GM18508 (cell line): Measurements from ENCODE around the gene UBL4B.

ENCODE experiments used
- ATAC-seq: cut with Tn5 transposase; IDR thresholded peaks from one replicate; pipeline ENCODE4 v1.9.1; 2021; ENCODE audit warnings: moderate number of reproducible peaks; ENCODE audit not compliant: insufficient read depth, unreplicated experiment

Gene UBL4B

DNA sequence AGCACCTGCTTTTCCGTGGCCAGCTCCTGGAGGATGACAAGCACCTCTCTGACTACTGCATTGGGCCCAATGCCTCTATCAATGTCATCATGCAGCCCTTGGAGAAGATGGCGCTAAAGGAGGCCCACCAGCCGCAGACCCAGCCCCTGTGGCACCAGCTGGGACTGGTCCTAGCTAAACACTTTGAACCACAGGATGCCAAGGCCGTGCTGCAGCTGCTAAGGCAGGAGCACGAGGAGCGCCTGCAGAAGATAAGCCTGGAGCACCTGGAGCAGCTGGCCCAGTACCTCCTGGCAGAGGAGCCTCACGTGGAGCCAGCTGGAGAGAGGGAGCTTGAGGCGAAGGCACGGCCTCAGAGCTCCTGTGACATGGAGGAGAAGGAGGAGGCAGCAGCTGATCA, 413 bp downstream of the UBL4B start:
- no peak for ATAC-seq

DNA sequence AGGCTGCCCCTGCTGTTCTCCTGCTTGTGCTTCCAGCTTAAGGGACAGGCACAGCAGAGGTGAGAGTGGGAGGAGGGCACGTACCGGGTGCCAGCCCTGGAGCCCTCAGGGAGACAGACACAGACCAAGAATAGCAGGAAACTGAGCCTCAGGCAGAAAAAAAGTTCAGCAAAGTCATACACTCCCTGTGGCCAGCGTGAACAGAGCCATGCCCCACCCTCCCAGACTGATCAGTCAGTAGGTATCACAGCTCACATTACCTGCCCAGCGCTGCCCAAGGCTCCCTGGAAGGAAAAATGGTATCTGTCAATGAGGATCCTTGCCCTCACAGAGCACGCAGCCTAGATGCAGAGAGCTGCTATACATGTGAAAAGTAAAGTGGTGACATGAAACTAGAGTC, 1.3 kb downstream of the UBL4B start:
- no peak for ATAC-seq

DNA sequence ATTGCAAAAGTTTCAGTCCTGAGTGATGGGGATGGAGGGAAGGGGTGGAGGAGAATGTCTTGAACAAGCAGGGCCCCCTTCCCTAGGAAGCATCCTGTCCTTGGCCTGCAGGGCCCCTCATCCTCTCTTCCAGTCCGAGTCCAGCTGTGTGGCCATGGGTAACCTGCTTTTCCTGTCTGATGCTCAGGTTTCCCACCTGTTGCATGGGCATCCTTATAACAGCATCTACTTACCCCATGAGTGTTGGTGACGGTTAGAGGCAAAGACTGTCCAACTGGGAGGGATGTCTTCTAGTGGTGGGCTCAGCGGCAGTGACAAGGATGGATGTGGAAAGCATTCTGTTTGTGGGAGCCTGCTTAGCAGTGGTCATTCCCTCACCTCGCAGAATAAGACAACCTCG, 1.9 kb downstream of the UBL4B start:
- ATAC-seq = no peak

DNA sequence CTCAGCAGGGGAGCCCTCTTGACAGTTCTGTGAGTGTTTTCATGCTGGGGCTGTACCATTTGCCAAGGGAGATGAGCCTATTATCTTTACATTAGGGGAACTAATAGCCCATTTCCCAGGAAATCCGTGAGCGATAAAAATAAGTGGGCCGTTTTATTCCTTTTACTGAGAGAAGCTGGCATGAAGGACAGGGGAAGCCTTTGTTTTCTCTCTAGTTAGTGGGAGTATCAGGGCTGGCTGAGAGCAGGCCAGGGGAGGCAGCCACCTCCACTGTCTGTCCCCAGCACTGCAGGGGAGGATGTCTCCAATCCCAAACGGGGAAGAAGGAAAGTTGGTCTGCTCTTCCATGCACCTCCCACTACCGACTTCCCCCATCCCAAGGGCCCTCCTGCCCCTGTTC, 2.5 kb downstream of the UBL4B start:
- ATAC-seq = no peak

DNA sequence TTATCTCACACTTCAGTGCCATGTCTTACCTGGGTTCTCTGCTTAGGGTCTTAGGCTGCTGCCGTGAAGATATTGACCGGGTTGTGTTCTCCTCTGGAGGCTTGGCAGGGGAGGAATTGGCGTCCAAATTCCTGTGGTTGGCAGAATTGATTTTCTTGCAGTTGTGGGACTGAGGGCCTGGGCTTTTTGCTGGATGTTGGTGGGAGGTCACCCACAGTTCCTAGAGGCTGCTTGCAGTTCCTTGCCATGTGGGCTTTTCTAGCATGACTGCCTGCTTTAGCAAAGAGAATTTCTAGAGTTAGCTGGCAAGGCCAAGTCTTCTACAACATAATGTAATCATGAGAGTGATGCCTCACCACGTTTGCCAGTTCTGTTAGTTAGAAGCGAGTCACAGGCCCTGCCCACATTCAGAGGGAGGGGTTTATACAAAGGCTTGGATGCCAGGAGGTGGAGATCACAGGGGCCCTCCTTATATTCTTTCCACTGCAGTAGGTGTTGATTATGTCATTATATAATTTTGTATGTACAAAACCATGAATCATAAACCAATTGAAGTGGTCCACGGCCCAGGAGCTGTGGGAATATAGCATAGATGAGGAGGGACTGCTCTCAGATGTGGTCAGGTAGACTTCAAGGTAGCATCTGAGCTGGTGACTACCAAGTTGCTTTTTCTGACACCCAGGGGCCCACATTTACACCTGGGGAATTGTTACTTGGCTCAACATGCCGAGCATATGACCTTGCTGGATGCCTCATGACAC, 6.6 kb downstream of the UBL4B start:
- no peak for ATAC-seq

DNA sequence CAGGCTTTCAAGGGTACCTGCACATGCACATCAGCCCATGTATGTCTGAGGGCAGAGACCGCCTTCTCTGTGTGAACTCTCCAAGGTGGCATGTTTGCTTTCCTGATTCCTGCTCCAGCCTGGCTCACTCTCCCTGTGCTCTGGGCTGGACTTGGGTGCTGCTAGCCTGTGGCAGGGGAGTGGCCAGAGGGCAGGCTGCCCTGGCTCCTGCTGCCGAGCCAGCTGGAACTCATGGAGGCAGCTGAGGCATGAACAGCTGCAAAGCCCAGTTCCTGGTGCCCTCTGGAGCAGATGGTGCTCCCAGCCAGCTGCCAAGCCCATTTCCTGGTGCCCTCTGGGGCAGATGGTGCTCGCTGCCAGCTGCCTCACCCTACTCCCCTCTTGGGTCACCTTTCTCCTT, 7.6 kb downstream of the UBL4B start:
- ATAC-seq = no peak

DNA sequence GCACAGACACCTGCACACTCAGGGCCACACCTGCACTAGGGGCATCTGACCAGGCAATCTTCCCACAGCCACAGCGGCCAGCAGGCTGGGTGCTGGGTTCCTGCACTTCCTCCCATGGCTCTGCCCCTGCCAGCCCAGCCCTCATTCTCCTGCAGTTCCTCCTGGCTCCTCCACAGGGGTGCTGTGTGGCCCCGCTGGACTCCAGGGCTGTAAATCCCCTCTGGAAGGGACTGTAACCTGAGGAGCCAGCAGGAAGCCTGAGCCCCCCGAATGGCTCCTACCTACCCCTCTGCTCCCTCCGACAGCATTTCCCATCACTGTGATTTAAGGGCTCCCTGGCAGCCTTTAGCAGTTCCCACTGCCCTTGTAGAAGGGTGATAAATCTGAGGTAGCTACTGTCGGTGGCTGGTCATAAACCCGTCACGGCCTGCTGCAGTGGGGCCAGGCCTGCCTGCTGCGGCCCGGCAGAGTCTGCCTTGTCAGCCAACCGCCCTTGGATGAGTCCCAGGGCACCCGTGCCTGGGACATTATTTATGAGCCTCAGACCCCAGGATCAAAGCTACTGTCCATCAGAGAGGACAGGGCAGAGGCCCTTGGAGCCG, 8.8 kb downstream of the UBL4B start:
- ATAC-seq = no peak

DNA sequence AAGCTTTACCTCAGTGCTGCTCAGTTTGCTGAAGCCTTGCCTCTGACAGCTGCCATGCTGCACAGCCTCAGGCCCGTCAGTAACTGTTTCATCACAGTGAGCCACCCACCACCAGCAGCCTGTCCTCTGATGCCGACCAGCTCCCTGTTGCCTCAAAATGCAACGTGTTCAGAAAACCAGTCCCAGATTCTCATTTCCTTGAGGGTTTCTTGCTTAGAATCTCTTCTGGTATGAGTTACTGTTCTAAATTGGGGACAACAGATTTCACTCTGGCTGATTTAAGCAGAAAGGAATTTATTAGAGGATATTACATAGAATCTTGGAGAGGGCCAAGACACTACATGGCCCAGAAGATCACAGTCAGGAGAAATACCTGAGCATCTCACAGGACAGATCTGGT, 11.0 kb downstream of the UBL4B start:
- no peak for ATAC-seq

DNA sequence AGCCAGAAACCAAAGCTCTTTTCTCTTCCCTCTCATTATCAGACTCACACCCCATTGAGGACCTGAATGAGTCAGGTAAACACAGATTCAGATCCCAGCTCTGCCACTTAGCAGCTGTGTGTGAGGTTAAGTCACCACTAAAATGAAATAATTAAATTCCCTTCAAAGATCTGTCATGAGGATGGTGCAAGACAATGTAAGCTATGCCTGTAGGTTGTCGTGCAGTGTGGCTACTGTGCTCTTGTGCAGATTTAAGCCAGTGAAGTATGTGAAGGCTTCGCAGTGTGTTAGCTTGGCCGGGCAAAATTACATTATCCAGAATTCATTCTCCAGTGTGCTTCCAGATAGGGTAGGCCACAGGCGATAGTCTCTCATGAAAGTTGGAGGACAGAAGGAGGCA, 13.6 kb downstream of the UBL4B start:
- no peak for ATAC-seq

DNA sequence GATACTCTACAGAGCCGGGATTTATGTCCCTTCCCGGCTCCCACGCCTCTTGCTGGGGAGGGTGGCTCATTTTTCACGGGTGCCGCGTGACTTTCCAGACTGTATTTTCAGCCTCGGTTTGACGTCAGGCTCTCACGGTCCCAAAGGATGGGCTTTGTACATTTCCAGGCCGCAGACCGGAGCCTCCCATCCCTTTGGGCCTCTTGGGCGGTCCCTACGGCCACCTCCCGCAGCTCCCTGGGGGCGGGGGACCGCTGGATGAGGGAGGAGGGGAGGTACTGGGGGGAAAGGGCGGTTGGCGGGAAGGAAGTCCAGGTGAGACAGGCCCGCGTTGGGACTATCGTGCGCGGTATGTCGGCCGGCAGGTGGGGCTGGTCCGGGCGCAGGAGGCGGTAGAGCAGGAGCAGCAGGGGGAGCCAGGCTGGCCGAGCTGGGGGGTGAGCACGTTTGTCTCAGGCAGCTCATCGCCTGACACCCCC, 17.9 kb downstream of the UBL4B start:
- ATAC-seq = no peak

DNA sequence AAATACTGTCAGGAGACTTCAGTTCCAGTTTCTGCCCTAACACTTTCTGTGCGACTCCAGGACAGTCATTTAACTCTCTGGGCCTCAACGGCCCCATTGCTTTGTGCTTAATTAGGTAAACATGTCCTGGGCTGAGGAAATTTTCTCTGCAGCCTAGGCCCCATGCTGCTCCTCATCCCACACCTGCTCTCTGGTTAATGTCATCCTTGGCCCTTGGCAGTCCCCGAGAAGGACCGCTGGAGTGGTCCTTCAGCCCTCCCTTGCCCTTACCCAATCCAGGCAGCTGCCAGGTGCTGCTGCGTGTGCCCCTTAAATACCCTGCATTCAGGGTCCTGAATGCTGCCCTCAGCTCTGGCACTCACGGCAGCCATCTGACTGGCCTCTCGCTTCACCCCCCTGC, 18.7 kb downstream of the UBL4B start:
- no peak for ATAC-seq

DNA sequence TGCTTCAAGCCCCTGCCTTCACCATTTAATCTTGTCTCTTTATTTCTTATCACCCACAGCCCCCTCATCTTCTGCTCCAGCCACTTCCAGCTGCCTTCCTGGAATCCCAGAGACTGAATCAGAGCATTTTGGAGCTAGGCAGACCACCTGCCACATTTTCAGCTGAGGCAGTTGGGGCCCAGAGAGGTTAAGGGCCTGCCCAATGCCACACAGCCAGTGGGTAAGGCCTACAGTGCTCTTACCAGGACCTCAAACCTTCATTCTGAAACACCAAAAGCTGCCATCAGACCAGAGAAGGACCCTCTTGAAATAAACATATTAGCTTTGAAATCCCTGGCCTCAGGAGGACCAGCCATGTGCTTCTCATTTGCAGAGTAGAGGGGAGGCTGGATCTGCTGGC, 20.4 kb downstream of the UBL4B start:
- ATAC-seq = no peak

DNA sequence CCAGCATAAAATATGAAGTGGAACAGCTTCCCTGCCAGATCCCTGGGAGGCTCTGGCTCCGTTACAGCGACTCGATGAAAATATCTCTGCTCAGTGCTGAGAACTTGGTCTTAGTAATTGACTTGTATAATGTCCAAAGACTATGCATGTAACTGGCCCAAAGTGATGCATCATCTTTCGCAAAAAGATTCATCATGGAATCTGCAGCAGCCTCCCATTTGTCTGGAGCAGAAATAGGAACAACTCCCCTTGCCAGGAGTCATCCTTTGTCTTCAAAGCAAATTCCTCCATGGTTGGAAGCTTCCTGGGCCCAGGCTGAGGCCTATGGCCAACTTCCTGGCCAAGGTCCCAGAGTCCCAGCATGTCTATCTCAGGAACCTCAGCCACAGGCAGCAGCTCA, 21.2 kb downstream of the UBL4B start:
- no peak for ATAC-seq

DNA sequence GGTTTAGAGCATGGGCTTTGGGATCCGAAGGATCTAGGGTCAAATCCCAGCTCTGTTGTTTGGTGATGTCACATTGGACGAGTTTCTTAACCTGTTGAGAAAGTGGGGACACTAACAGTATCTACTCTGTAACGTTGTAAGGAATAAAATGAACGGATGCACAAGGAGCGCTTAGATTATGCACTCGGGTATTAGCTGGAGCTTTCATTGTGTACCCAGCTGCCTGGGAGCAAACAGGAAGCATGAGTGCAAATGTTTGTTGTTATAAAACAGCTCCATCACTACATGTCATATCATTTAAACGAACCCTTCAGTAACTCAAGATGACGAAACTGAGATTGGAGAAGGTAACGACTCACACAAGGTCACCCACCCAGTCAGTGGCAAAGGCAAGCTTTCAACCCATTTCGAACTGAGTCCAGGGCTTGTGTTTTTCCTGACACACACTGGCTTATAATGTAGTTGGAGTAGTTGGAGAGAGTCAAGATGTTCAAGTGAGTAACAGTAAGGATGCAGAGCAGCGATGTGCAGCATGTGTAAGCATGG, 21.9 kb downstream of the UBL4B start:
- no peak for ATAC-seq

DNA sequence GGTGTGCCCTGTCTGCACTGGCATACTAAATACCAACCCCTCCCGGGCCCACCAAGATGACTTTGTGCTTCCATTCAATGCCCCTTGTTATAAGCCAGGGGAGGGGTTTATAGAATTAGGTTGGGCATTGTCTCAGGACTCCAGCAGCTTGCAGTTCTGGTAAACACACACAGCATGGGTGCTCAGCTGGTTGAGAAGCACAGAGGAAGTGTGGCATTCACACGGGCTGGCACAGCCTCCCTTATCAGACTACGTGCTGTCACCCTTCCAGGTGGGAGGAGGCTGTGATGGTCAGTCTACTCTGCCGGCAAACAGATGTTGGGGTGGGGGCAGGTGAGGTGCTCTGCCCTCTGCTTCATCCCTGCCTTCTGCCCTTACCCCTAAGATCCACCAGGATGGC, 23.0 kb downstream of the UBL4B start:
- no peak for ATAC-seq

DNA sequence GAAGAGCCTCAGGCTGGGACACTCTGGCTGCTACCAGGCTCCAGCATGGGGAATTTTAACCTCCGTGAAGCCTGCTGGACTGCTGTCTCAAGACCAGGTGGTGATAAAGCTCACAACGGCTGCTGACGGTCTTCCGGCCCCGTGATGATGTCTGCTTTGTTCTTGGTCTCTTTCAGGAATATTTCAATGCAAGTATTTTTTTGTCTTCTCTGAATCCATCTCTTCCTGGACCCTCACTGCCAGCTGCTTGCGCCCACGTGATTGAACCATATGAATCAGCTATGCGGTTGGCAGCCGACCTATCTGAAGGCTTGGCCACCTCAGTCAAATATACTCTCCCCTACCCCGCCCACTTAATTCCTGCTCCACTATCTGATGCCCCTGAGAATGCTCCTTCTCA, 23.4 kb downstream of the UBL4B start:
- no peak for ATAC-seq

DNA sequence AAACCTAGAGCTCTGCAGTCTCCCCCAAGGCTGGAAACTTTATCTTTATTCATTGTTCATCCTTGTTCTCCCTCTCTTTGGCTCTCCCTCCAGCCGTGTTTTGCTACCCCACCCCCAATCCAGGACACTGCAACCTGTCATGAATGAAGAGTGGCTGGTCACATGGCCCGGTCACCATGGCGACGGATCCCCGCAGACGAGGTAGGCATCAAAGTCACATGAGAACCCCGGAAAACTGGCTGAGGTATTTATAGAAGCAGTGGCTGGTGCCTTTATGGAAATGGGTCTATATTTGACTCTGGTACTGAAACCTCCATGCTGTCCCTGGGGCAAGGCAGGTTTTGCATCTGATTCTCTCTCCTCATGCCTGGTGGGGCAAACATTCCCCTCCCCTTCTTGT, 24.7 kb downstream of the UBL4B start:
- ATAC-seq = no peak

DNA sequence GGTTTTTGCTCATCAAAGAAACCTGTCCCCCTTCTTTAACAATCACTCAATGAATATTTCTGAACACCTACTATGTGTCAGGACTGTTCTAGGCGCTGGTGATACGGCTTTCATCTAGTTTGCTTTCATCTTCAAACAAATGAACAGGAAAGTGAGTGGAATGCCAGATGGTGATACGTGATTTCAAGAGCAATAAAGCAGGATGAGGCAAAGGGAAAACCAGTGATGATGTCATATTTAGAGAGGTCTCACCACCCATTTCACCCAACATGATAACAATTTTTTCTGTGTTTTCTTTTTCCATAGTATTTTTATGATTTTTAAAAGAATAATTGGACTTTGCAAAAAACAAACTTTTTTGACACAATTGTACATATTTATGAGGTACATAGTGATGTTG, 26.7 kb downstream of the UBL4B start:
- ATAC-seq = no peak

DNA sequence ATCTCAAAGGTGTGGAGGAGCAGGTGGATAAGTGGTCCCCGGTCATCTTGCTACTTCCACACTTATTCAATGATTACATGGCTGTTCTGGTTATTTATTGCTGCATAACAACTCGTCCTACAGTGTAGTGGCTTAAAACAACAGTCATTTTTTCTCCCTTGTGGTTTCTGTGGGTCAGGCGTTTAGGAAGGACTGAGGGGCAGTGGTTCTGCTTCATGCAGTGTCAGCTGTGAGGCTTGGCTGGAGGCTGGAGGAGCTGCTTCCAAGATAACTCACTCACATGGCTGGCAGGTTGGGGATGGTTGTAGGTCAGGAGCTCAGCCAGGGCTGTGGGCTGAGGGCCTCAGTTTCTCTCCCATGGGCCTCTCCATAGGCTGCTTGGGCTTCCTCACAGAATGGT, 32.1 kb downstream of the UBL4B start:
- no peak for ATAC-seq

DNA sequence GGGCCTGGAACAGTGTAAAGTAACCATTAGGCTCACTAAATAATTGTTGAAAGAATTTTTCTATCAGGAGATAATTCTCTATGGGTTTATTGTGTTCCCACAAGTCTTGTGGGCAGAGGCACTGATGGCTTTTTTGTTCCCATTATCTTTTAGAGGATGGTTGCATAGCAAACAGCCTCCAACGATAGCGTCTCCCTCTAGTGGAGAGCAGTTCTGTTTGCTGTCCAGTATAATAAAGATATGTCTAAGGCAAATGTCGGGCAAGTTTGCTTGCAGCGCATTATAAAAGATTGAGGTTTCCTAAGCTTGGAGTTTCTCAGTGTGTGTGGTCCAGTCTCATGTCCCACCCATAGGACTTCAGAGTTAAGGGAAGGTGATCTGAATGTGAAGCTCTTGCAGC, 36.7 kb downstream of the UBL4B start:
- no peak for ATAC-seq

DNA sequence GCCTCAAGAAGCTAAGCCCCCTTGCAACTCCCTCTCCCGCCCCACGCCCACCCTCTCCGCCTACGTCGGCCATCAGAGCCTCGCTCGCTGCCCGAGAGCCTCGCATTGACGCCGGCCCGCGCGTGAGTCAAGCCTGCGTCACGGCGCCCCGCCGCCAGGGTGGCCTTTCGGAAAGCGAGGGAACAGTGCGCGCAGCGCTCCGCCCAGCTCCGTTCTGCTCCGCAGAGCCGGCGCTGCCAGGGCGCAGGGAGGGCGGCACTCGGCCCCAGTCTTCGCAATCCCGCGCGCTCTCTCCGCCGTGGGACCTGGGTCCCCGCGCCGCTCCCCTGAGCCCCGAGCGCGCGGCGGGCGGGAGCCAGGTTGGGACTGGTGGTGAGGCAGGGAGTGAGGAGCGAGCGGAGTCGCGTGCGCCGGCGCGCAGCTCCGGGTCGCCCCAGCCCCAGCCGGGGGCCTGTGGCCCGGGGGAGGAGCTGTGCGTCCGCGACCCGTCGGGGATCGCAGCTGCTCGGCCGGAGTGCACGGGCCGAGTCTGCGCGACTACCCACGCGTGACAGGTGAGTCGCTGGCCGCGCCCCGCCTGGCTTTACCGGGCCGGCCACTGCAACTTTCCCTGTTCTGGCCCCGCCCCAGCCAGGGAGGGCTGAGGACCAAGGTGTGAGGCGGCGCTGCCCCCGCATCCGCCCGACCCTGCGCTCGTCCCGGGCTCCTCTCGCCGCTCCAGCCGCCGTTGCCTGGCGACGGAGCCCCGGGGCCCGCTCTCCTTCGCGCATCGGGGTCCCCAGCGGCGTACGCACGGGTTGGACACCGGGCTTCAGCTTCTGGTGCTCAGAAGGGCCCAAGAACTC, 38.3 kb downstream of the UBL4B start, which contains the start of gene SLC6A17:
Gene SLC6A17, plus strand, starts transcription at position 165 of the 845 bp plus-strand sequence. CDS start 16,436 bp downstream, outside the sequence.
- ATAC-seq = no peak
